HepG2 (cell line): ENCODE results near the gene FAM53C. TPM values are rescaled to one million over a fixed set of nuclear protein-coding genes. Genes with fewer than 3 reads are reported as not detected.

Experiments used
- BCL6 ChIP-seq: IDR thresholded peaks from 2 replicates; pipeline ENCODE4 v1.6.1; 2016; ENCODE audit warnings: missing genetic modification reagents, missing compliant biosample characterization
- KDM1A ChIP-seq: IDR thresholded peaks from 2 replicates; pipeline ENCODE4 v1.6.1; 2016; ENCODE audit warnings: missing compliant biosample characterization
- ZNF205 ChIP-seq: IDR thresholded peaks from 2 replicates; pipeline ENCODE4 v1.6.1; 2018; ENCODE audit warnings: missing biosample characterization, missing genetic modification reagents
- polyA plus RNA-seq, 8 experiments: library from polyadenylated mRNA; depleted of rRNA in 3 of 8; stranded (reverse) in 7 of 8; unstranded in 1 of 8; fragments of >200 nt; fragmentation: Illumina TruSeq in 4 of 8; extraction: Trizol in 4 of 8; gene quantifications; 2 replicates each; pipeline versions ENCODE4 v1.2.1 to v1.2.3, GENCODE V29; 2011 to 2016; ENCODE audit warnings: low read depth in 4 of 8, missing spikeins in 1 of 8, mixed read lengths in 1 of 8; ENCODE audit not compliant: insufficient read depth in 1 of 8
- total RNA-seq, 5 experiments: library from RNA; depleted of rRNA; stranded (reverse); fragments of >200 nt; fragmentation: Illumina TruSeq; extraction: Trizol; gene quantifications; 2 replicates each; pipeline ENCODE4 v1.2.3, GENCODE V29; 2016; ENCODE audit warnings: low read depth in 1 of 5
- TF ChIP-seq, protein P1 (sequence below): sonication (generic); formaldehyde crosslinking; IDR thresholded peaks from 2 replicates; pipeline ENCODE4 v1.9.0; 2021; ENCODE audit warnings: mild to moderate bottlenecking, missing genetic modification reagents
- TF ChIP-seq, protein P2 (sequence below): sonication (generic); formaldehyde crosslinking; IDR thresholded peaks from 2 replicates; pipeline ENCODE4 v1.4.0; 2020; ENCODE audit warnings: missing genetic modification reagents
- TF ChIP-seq, protein P3 (sequence below): sonication (generic); formaldehyde crosslinking; IDR thresholded peaks from 2 replicates; pipeline ENCODE4 v1.5.0; 2020; ENCODE audit warnings: mild to moderate bottlenecking, missing genetic modification reagents, borderline replicate concordance
- TF ChIP-seq, protein P4 (sequence below): sonication (generic); formaldehyde crosslinking; IDR thresholded peaks from 2 replicates; pipeline ENCODE4 v1.5.0; 2020; ENCODE audit warnings: missing genetic modification reagents

Gene FAM53C
- total and polyA plus RNA-seq, 2 of the 13 experiments (the other 11 are each of a cell fraction or from before 2014, with no cell fraction given): 26.9 to 30.1 TPM

DNA sequence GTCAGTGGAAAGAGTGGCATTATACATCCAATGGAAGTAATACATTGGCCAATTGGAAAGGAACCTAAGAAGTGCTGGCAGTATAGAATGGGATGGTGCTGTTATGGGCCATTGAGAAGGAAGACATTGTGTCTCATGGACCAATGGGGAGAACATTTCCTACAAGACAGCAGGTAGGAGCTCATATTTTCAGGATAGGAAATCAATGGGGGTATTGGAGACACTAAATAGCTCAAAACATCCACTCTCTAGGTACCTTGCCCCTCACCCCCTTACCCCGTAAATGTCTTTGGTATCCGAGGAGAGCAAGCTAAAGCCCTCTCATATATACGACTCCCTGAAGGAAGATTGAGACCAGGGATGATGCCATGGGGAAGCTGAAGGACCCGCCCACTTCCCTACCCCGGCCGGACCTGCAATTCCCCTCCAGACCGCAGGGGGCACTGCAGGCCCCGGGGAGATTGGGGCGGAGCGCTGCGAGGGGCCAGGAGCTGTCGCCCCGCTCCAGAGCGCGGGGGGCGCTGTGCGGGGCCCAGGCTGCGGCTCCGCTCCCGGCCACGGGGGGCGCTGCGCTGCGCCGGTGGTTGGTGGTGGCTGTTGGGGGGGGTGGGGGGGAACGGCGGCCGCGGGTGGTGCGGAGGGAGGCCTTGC lies 14.1 kb downstream of the FAM53C start, which contains the start of gene KDM3B (continued):
- TF ChIP-seq, protein P1, sequence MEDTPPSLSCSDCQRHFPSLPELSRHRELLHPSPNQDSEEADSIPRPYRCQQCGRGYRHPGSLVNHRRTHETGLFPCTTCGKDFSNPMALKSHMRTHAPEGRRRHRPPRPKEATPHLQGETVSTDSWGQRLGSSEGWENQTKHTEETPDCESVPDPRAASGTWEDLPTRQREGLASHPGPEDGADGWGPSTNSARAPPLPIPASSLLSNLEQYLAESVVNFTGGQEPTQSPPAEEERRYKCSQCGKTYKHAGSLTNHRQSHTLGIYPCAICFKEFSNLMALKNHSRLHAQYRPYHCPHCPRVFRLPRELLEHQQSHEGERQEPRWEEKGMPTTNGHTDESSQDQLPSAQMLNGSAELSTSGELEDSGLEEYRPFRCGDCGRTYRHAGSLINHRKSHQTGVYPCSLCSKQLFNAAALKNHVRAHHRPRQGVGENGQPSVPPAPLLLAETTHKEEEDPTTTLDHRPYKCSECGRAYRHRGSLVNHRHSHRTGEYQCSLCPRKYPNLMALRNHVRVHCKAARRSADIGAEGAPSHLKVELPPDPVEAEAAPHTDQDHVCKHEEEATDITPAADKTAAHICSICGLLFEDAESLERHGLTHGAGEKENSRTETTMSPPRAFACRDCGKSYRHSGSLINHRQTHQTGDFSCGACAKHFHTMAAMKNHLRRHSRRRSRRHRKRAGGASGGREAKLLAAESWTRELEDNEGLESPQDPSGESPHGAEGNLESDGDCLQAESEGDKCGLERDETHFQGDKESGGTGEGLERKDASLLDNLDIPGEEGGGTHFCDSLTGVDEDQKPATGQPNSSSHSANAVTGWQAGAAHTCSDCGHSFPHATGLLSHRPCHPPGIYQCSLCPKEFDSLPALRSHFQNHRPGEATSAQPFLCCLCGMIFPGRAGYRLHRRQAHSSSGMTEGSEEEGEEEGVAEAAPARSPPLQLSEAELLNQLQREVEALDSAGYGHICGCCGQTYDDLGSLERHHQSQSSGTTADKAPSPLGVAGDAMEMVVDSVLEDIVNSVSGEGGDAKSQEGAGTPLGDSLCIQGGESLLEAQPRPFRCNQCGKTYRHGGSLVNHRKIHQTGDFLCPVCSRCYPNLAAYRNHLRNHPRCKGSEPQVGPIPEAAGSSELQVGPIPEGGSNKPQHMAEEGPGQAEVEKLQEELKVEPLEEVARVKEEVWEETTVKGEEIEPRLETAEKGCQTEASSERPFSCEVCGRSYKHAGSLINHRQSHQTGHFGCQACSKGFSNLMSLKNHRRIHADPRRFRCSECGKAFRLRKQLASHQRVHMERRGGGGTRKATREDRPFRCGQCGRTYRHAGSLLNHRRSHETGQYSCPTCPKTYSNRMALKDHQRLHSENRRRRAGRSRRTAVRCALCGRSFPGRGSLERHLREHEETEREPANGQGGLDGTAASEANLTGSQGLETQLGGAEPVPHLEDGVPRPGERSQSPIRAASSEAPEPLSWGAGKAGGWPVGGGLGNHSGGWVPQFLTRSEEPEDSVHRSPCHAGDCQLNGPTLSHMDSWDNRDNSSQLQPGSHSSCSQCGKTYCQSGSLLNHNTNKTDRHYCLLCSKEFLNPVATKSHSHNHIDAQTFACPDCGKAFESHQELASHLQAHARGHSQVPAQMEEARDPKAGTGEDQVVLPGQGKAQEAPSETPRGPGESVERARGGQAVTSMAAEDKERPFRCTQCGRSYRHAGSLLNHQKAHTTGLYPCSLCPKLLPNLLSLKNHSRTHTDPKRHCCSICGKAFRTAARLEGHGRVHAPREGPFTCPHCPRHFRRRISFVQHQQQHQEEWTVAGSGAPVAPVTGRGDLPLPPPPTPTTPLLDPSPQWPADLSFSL: no peak
- TF ChIP-seq, protein P2, sequence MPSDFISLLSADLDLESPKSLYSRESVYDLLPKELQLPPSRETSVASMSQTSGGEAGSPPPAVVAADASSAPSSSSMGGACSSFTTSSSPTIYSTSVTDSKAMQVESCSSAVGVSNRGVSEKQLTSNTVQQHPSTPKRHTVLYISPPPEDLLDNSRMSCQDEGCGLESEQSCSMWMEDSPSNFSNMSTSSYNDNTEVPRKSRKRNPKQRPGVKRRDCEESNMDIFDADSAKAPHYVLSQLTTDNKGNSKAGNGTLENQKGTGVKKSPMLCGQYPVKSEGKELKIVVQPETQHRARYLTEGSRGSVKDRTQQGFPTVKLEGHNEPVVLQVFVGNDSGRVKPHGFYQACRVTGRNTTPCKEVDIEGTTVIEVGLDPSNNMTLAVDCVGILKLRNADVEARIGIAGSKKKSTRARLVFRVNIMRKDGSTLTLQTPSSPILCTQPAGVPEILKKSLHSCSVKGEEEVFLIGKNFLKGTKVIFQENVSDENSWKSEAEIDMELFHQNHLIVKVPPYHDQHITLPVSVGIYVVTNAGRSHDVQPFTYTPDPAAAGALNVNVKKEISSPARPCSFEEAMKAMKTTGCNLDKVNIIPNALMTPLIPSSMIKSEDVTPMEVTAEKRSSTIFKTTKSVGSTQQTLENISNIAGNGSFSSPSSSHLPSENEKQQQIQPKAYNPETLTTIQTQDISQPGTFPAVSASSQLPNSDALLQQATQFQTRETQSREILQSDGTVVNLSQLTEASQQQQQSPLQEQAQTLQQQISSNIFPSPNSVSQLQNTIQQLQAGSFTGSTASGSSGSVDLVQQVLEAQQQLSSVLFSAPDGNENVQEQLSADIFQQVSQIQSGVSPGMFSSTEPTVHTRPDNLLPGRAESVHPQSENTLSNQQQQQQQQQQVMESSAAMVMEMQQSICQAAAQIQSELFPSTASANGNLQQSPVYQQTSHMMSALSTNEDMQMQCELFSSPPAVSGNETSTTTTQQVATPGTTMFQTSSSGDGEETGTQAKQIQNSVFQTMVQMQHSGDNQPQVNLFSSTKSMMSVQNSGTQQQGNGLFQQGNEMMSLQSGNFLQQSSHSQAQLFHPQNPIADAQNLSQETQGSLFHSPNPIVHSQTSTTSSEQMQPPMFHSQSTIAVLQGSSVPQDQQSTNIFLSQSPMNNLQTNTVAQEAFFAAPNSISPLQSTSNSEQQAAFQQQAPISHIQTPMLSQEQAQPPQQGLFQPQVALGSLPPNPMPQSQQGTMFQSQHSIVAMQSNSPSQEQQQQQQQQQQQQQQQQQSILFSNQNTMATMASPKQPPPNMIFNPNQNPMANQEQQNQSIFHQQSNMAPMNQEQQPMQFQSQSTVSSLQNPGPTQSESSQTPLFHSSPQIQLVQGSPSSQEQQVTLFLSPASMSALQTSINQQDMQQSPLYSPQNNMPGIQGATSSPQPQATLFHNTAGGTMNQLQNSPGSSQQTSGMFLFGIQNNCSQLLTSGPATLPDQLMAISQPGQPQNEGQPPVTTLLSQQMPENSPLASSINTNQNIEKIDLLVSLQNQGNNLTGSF (CRISPR knock-in tag): no peak
- no peak; the same call in 1 of the 2 replicates for TF ChIP-seq KDM1A (CRISPR knock-in tag)
- TF ChIP-seq, protein P3, sequence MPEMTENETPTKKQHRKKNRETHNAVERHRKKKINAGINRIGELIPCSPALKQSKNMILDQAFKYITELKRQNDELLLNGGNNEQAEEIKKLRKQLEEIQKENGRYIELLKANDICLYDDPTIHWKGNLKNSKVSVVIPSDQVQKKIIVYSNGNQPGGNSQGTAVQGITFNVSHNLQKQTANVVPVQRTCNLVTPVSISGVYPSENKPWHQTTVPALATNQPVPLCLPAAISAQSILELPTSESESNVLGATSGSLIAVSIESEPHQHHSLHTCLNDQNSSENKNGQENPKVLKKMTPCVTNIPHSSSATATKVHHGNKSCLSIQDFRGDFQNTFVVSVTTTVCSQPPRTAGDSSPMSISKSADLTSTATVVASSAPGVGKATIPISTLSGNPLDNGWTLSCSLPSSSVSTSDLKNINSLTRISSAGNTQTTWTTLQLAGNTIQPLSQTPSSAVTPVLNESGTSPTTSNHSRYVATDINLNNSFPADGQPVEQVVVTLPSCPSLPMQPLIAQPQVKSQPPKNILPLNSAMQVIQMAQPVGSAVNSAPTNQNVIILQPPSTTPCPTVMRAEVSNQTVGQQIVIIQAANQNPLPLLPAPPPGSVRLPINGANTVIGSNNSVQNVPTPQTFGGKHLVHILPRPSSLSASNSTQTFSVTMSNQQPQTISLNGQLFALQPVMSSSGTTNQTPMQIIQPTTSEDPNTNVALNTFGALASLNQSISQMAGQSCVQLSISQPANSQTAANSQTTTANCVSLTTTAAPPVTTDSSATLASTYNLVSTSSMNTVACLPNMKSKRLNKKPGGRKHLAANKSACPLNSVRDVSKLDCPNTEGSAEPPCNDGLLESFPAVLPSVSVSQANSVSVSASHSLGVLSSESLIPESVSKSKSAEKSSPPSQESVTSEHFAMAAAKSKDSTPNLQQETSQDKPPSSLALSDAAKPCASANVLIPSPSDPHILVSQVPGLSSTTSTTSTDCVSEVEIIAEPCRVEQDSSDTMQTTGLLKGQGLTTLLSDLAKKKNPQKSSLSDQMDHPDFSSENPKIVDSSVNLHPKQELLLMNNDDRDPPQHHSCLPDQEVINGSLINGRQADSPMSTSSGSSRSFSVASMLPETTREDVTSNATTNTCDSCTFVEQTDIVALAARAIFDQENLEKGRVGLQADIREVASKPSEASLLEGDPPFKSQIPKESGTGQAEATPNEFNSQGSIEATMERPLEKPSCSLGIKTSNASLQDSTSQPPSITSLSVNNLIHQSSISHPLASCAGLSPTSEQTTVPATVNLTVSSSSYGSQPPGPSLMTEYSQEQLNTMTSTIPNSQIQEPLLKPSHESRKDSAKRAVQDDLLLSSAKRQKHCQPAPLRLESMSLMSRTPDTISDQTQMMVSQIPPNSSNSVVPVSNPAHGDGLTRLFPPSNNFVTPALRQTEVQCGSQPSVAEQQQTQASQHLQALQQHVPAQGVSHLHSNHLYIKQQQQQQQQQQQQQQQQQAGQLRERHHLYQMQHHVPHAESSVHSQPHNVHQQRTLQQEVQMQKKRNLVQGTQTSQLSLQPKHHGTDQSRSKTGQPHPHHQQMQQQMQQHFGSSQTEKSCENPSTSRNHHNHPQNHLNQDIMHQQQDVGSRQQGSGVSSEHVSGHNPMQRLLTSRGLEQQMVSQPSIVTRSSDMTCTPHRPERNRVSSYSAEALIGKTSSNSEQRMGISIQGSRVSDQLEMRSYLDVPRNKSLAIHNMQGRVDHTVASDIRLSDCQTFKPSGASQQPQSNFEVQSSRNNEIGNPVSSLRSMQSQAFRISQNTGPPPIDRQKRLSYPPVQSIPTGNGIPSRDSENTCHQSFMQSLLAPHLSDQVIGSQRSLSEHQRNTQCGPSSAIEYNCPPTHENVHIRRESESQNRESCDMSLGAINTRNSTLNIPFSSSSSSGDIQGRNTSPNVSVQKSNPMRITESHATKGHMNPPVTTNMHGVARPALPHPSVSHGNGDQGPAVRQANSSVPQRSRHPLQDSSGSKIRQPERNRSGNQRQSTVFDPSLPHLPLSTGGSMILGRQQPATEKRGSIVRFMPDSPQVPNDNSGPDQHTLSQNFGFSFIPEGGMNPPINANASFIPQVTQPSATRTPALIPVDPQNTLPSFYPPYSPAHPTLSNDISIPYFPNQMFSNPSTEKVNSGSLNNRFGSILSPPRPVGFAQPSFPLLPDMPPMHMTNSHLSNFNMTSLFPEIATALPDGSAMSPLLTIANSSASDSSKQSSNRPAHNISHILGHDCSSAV (CRISPR knock-in tag): no peak
- TF ChIP-seq, protein P4, sequence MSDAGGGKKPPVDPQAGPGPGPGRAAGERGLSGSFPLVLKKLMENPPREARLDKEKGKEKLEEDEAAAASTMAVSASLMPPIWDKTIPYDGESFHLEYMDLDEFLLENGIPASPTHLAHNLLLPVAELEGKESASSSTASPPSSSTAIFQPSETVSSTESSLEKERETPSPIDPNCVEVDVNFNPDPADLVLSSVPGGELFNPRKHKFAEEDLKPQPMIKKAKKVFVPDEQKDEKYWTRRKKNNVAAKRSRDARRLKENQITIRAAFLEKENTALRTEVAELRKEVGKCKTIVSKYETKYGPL (CRISPR knock-in tag): no peak
- no peak for TF ChIP-seq ZNF205 (CRISPR knock-in tag)
- TF ChIP-seq BCL6 (CRISPR knock-in tag): 0 out of 2 replicates have a peak, but pooled peaks have one; percentile 42
